WTC11 (cell line): Measurements from ENCODE around the gene P4HB.

Source experiments
- TCF7 ChIP-seq: sonication (generic); formaldehyde crosslinking; IDR thresholded peaks from 2 replicates; pipeline ENCODE4 v1.8.0; 2022; ENCODE audit warnings: mild to moderate bottlenecking, low read depth, missing genetic modification reagents, moderate library complexity
- TF ChIP-seq, protein P1 (sequence below): fragments of 200-600 bp; IDR thresholded peaks from 2 replicates; pipeline ENCODE4 v1.8.0; 2022; ENCODE audit warnings: antibody characterized with exemption
- TF ChIP-seq, protein P2 (sequence below): sonication (generic); formaldehyde crosslinking; IDR thresholded peaks from 2 replicates; pipeline ENCODE4 v1.8.1; 2023; ENCODE audit warnings: mild to moderate bottlenecking, missing genetic modification reagents, moderate library complexity
- TF ChIP-seq, protein P3 (sequence below): sonication (generic); formaldehyde crosslinking; IDR thresholded peaks from 2 replicates; pipeline ENCODE4 v1.8.1; 2023; ENCODE audit warnings: mild to moderate bottlenecking, moderate library complexity, missing genetic modification reagents
- TF ChIP-seq, protein P4 (sequence below): sonication (generic); formaldehyde crosslinking; IDR thresholded peaks from 2 replicates; pipeline ENCODE4 v1.8.0; 2022; ENCODE audit warnings: mild to moderate bottlenecking, missing genetic modification reagents
- TF ChIP-seq, protein P5 (sequence below): sonication (generic); formaldehyde crosslinking; IDR thresholded peaks from 2 replicates; pipeline ENCODE4 v1.8.1; 2022; ENCODE audit warnings: low read depth, missing genetic modification reagents, borderline replicate concordance

DNA sequence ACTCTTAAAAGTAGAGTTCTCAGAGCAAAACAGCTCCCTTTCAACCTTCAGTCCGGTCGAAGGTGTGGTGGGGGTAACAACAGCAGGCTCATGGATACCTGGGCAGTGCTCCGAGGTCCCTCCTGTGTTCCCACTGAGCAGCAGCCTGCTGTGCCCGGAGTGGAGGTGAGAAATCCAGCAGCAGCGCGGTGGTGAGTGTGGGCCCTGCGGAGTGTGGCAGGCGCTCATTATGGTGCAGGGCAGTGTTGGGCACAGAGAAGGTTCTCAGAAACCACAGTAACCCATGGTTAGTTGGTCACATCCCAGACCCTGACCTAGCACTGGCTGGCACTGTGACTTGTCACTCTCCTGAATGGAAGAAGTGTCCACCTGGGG lies 5.0 kb upstream of the P4HB start:
- TF ChIP-seq, protein P1, sequence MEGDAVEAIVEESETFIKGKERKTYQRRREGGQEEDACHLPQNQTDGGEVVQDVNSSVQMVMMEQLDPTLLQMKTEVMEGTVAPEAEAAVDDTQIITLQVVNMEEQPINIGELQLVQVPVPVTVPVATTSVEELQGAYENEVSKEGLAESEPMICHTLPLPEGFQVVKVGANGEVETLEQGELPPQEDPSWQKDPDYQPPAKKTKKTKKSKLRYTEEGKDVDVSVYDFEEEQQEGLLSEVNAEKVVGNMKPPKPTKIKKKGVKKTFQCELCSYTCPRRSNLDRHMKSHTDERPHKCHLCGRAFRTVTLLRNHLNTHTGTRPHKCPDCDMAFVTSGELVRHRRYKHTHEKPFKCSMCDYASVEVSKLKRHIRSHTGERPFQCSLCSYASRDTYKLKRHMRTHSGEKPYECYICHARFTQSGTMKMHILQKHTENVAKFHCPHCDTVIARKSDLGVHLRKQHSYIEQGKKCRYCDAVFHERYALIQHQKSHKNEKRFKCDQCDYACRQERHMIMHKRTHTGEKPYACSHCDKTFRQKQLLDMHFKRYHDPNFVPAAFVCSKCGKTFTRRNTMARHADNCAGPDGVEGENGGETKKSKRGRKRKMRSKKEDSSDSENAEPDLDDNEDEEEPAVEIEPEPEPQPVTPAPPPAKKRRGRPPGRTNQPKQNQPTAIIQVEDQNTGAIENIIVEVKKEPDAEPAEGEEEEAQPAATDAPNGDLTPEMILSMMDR, result no peak
- no peak for TF ChIP-seq TCF7
- TF ChIP-seq, protein P2, sequence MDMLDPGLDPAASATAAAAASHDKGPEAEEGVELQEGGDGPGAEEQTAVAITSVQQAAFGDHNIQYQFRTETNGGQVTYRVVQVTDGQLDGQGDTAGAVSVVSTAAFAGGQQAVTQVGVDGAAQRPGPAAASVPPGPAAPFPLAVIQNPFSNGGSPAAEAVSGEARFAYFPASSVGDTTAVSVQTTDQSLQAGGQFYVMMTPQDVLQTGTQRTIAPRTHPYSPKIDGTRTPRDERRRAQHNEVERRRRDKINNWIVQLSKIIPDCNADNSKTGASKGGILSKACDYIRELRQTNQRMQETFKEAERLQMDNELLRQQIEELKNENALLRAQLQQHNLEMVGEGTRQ (CRISPR knock-in tag), result no peak
- TF ChIP-seq, protein P3, sequence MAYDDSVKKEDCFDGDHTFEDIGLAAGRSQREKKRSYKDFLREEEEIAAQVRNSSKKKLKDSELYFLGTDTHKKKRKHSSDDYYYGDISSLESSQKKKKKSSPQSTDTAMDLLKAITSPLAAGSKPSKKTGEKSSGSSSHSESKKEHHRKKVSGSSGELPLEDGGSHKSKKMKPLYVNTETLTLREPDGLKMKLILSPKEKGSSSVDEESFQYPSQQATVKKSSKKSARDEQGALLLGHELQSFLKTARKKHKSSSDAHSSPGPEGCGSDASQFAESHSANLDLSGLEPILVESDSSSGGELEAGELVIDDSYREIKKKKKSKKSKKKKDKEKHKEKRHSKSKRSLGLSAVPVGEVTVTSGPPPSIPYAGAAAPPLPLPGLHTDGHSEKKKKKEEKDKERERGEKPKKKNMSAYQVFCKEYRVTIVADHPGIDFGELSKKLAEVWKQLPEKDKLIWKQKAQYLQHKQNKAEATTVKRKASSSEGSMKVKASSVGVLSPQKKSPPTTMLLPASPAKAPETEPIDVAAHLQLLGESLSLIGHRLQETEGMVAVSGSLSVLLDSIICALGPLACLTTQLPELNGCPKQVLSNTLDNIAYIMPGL (CRISPR knock-in tag), result no peak
- TF ChIP-seq, protein P4, sequence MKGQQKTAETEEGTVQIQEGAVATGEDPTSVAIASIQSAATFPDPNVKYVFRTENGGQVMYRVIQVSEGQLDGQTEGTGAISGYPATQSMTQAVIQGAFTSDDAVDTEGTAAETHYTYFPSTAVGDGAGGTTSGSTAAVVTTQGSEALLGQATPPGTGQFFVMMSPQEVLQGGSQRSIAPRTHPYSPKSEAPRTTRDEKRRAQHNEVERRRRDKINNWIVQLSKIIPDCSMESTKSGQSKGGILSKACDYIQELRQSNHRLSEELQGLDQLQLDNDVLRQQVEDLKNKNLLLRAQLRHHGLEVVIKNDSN (CRISPR knock-in tag), result no peak
- TF ChIP-seq, protein P5, sequence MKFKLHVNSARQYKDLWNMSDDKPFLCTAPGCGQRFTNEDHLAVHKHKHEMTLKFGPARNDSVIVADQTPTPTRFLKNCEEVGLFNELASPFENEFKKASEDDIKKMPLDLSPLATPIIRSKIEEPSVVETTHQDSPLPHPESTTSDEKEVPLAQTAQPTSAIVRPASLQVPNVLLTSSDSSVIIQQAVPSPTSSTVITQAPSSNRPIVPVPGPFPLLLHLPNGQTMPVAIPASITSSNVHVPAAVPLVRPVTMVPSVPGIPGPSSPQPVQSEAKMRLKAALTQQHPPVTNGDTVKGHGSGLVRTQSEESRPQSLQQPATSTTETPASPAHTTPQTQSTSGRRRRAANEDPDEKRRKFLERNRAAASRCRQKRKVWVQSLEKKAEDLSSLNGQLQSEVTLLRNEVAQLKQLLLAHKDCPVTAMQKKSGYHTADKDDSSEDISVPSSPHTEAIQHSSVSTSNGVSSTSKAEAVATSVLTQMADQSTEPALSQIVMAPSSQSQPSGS (CRISPR knock-in tag), result no peak
